SK-N-SH (cell line): ENCODE results near the gene KANK4.

Experiments
- CTCF ChIP-seq: fragments of 200-600 bp; sonication (generic); IDR thresholded peaks from 2 replicates; pipeline ENCODE4 v1.6.1; 2017; ENCODE audit warnings: antibody characterized with exemption, mild to moderate bottlenecking, moderate library complexity
- RAD21 ChIP-seq: IDR thresholded peaks from 2 replicates; pipeline ENCODE4 v1.6.1; 2012; ENCODE audit warnings: mild to moderate bottlenecking, low read length

GRCh38 chr1:62227496-62227895 is 91.7 kb downstream of the KANK4 start:
- TF ChIP-seq CTCF (no peak), RAD21 (no peak)
